HEK293 (cell line): Measurements from ENCODE around the gene FUCA2.

Experiments used
- BCL11A ChIP-seq: fragments of 450-650 bp; formaldehyde crosslinking; IDR thresholded peaks from 2 replicates; pipeline ENCODE4 v1.5.1; 2016; ENCODE audit warnings: low read depth, missing biosample characterization, missing genetic modification characterization
- KLF17 ChIP-seq: fragments of 450-650 bp; formaldehyde crosslinking; IDR thresholded peaks from 2 replicates; pipeline ENCODE4 v1.5.1; 2016; ENCODE audit warnings: missing biosample characterization, missing genetic modification characterization
- PBX3 ChIP-seq: sonication (generic); formaldehyde crosslinking; IDR thresholded peaks from 2 replicates; pipeline ENCODE4 v1.8.1; 2022; ENCODE audit warnings: mild to moderate bottlenecking, moderate library complexity, missing genetic modification reagents
- REST ChIP-seq: fragments of 450-650 bp; formaldehyde crosslinking; IDR thresholded peaks from 2 replicates; pipeline ENCODE4 v1.5.1; 2016; ENCODE audit warnings: missing biosample characterization, missing genetic modification characterization
- SETDB1 ChIP-seq: IDR thresholded peaks from one replicate; pipeline ENCODE4 v1.6.1; 2017; ENCODE audit warnings: mild to moderate bottlenecking, low read length, moderate library complexity, mixed read lengths; ENCODE audit not compliant: insufficient read length
- TSHZ1 ChIP-seq: fragments of 450-650 bp; formaldehyde crosslinking; IDR thresholded peaks from 2 replicates; pipeline ENCODE4 v1.5.1; 2016; ENCODE audit warnings: missing biosample characterization, missing genetic modification characterization, borderline replicate concordance
- ZBTB48 ChIP-seq: fragments of 450-650 bp; formaldehyde crosslinking; IDR thresholded peaks from 2 replicates; pipeline ENCODE4 v1.5.1; 2016; ENCODE audit warnings: missing biosample characterization, missing genetic modification characterization
- ZEB2 ChIP-seq: fragments of 450-650 bp; formaldehyde crosslinking; IDR thresholded peaks from 2 replicates; pipeline ENCODE4 v1.5.1; 2016; ENCODE audit warnings: missing biosample characterization, missing genetic modification characterization
- ZFHX2 ChIP-seq: fragments of 450-650 bp; formaldehyde crosslinking; conservative IDR thresholded peaks from 2 replicates; pipeline ENCODE4 v1.5.1; 2016; ENCODE audit warnings: missing biosample characterization, missing genetic modification characterization
- ZNF146 ChIP-seq: fragments of 450-650 bp; formaldehyde crosslinking; IDR thresholded peaks from 2 replicates; pipeline ENCODE4 v1.5.1; 2016; ENCODE audit warnings: missing biosample characterization, missing genetic modification characterization
- ZNF184 ChIP-seq: fragments of 450-650 bp; IDR thresholded peaks from 2 replicates; pipeline ENCODE4 v1.5.1; 2018; ENCODE audit warnings: missing biosample characterization, mild to moderate bottlenecking, missing genetic modification characterization
- ZNF19 ChIP-seq: fragments of 450-650 bp; formaldehyde crosslinking; IDR thresholded peaks from 2 replicates; pipeline ENCODE4; 2016; ENCODE audit warnings: missing biosample characterization, missing genetic modification characterization, low read depth
- ZNF214 ChIP-seq: fragments of 450-650 bp; formaldehyde crosslinking; IDR thresholded peaks from 2 replicates; pipeline ENCODE4 v1.5.1; 2017; ENCODE audit warnings: missing biosample characterization, mild to moderate bottlenecking, missing genetic modification characterization, borderline replicate concordance
- ZNF26 ChIP-seq: fragments of 450-650 bp; formaldehyde crosslinking; IDR thresholded peaks from 2 replicates; pipeline ENCODE4 v1.5.1; 2016; ENCODE audit warnings: missing biosample characterization, missing genetic modification characterization
- ZNF362 ChIP-seq: fragments of 450-650 bp; formaldehyde crosslinking; IDR thresholded peaks from 2 replicates; pipeline ENCODE4 v1.5.1; 2016; ENCODE audit warnings: missing biosample characterization, missing genetic modification characterization
- ZNF423 ChIP-seq: fragments of 450-650 bp; formaldehyde crosslinking; IDR thresholded peaks from 2 replicates; pipeline ENCODE4 v1.5.1; 2016; ENCODE audit warnings: missing biosample characterization, missing genetic modification characterization
- ZNF488 ChIP-seq: fragments of 450-650 bp; formaldehyde crosslinking; IDR thresholded peaks from 2 replicates; pipeline ENCODE4 v1.5.1; 2016; ENCODE audit warnings: missing biosample characterization, missing genetic modification characterization
- ZSCAN16 ChIP-seq: fragments of 450-650 bp; formaldehyde crosslinking; IDR thresholded peaks from 2 replicates; pipeline ENCODE4 v1.5.1; 2016; ENCODE audit warnings: missing biosample characterization, missing genetic modification characterization
- ZSCAN30 ChIP-seq: fragments of 450-650 bp; IDR thresholded peaks from 2 replicates; pipeline ENCODE4 v1.5.1; 2018; ENCODE audit warnings: missing biosample characterization, mild to moderate bottlenecking, missing genetic modification characterization, moderate library complexity
- ZXDB ChIP-seq: fragments of 450-650 bp; formaldehyde crosslinking; IDR thresholded peaks from 2 replicates; pipeline ENCODE4 v1.5.1; 2016; ENCODE audit warnings: missing biosample characterization, missing genetic modification characterization
- TF ChIP-seq, protein P1 (sequence below): fragments of 450-650 bp; formaldehyde crosslinking; IDR thresholded peaks from 2 replicates; pipeline ENCODE4 v1.5.1; 2016; ENCODE audit warnings: missing biosample characterization, missing genetic modification characterization

FUCA2 gene

DNA sequence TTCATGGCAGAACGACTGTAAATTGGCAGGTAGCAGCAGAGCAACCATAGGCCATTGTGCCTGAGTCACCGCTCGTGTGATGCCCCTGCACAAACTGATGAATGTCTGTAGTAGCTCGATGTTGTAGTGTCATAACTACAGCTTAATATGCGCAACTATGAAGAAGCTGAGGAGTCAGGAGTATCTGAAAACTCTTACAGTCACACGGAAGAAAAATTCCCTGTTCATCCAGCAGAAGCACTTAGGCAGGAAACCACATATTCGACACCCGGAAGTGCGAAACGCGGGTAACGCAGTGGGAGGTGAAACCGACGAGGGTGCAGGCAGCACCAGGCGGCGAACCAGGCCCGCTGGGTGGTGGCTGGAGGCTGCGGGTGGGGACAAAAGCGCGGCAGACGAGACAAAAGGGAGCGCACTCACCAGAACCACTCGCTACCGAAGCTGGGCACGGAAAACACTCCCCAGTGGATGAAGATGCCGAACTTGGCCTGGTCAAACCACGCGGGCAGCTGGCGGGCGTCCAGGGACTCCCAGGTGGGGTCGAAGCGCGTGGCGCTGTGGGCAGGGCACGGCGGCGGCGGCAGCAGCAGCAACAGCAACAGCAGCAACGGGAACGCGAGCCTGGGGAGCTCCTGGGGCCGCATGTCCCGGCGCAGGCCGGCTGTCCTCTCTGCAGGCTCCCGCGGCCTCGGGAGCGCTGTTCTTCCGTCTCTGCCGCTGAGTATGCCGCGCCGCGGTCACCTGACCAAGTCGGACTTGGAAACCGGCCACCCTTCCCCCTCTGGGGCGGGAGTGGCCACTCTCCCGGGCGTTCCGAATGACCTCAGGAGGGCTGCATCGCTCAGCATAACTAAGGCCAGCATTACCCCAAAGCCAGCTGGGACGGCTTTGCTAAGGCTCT is at the start of gene FUCA2 (continued):
- TF ChIP-seq, protein P1, sequence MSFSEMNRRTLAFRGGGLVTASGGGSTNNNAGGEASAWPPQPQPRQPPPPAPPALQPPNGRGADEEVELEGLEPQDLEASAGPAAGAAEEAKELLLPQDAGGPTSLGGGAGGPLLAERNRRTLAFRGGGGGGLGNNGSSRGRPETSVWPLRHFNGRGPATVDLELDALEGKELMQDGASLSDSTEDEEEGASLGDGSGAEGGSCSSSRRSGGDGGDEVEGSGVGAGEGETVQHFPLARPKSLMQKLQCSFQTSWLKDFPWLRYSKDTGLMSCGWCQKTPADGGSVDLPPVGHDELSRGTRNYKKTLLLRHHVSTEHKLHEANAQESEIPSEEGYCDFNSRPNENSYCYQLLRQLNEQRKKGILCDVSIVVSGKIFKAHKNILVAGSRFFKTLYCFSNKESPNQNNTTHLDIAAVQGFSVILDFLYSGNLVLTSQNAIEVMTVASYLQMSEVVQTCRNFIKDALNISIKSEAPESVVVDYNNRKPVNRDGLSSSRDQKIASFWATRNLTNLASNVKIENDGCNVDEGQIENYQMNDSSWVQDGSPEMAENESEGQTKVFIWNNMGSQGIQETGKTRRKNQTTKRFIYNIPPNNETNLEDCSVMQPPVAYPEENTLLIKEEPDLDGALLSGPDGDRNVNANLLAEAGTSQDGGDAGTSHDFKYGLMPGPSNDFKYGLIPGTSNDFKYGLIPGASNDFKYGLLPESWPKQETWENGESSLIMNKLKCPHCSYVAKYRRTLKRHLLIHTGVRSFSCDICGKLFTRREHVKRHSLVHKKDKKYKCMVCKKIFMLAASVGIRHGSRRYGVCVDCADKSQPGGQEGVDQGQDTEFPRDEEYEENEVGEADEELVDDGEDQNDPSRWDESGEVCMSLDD = peak; percentile 85
- TF ChIP-seq ZXDB (tag by site-specific recombination) (peak; percentile 88), ZNF26 (tag by site-specific recombination) (no peak), ZBTB48 (peak; percentile 43), ZFHX2 (tag by site-specific recombination) (peak; percentile 50), ZNF184 (tag by site-specific recombination) (no peak), ZSCAN16 (no peak), KLF17 (peak; percentile 89), ZNF488 (tag by site-specific recombination) (0 out of 2 replicates have a peak, but pooled peaks have one; percentile 28), ZNF214 (tag by site-specific recombination) (no peak), ZEB2 (tag by site-specific recombination) (peak; percentile 93), PBX3 (peak; percentile 82), BCL11A (peak; percentile 51; the same call in 1 of the 2 replicates), ZNF19 (no peak), ZNF423 (tag by site-specific recombination) (peak; percentile 98), ZNF146 (tag by site-specific recombination) (peak; percentile 59; the same call in 1 of the 2 replicates), TSHZ1 (tag by site-specific recombination) (peak; percentile 58; the same call in 1 of the 2 replicates), REST (tag by site-specific recombination) (peak; percentile 72), SETDB1 (peak; percentile 32), ZSCAN30 (tag by site-specific recombination) (peak; percentile 70), ZNF362 (tag by site-specific recombination) (0 out of 2 replicates have a peak, but pooled peaks have one; percentile 28)
